ENCODE data around the gene RPL5. TPM values are rescaled to one million over a fixed set of nuclear protein-coding genes. Genes with fewer than 3 reads are reported as not detected.

The RPL5 gene
- polyA plus RNA-seq, 1 donor from 2014 or later: 1,645 TPM

DNA sequence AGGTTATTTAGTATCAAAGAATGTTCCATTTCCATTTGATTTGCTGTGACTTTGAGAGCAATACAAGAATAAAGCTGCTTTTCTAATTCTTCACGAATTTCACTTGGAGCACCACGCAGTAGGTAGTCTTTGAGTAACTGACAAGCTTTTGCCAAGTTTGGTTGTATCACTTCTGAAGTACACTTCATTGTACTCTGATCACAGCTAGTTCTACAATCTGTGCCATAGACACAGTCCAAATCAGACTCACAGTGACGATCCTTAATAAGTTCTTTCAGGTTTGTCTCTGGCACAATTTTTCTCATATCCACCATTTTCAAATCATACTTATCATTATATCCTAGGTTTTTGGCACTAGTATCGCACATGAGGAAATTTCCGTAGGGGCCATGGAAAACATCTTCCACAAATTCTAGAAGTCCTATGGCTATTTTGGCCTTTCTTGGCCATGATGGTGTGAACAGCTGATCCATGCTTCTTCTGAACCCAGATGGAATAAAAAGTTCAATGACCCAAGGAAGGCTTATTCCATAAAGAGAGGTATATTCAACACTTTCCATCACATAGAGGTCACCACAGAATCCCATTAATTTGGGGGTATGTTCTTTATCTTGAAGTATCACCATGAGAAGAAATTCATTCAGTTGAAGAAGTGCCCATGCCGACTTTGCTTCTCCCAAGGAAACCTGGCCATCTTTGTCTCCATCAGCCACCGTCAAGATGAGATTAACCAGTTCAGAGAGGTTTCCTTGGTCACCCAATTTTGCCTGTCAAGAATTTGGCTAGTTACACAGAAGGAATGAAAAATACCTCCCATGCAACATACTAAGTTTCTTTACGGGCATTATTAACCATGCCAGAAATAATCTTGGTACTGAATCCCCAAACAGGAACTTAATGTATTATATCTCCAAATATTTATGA is 11.9 kb downstream of the RPL5 start:
- no peak overlapping the region for H2AFZ ChIP-seq (ENCODE audit: low read depth, low read length)
- H3K27me3 ChIP-seq (ENCODE audit: insufficient read depth, low read depth, low read length): no peaks in the 10 kb centered on the region
- no peak overlapping the region for H3K27ac ChIP-seq (ENCODE audit: low read length)

GRCh38 chr1:92844439-92844838 is 12.6 kb downstream of the RPL5 start:
- Histone ChIP-seq H3K79me2 (replicated peaks; ENCODE audit: insufficient read depth, low read length) (peaks cover under 1% of the 10 kb centered on the region), H3K9me3 (ENCODE audit: low read length) (no peaks in the 10 kb centered on the region), H3K4me3 (ENCODE audit: low read length) (no peak overlapping the region), H3F3A (ENCODE audit: insufficient read depth, low read length, poor library complexity, severe bottlenecking) (no peaks in the 10 kb centered on the region), H4K20me1 (ENCODE audit: insufficient read depth) (peaks cover 7% of the 10 kb centered on the region), H3K9me2 (ENCODE audit: insufficient read depth, low read length) (no peaks in the 10 kb centered on the region), H2AFZ (ENCODE audit: low read depth, low read length) (no peak overlapping the region), H3K36me3 (ENCODE audit: insufficient read depth, low read length) (peaks cover 25% of the 10 kb centered on the region), H3K27me3 (ENCODE audit: insufficient read depth, low read depth, low read length) (no peaks in the 10 kb centered on the region), H3K9ac (ENCODE audit: low read length) (no peak overlapping the region), H3K4me2 (ENCODE audit: low read length) (no peak overlapping the region), H3K27ac (ENCODE audit: low read length) (no peak overlapping the region)
- TF ChIP-seq MXI1 (conservative IDR thresholded peaks at IDR 0.05; ENCODE audit: poor library complexity, severe bottlenecking) (no peak), SMC3 (conservative IDR thresholded peaks at IDR 0.05; ENCODE audit: poor library complexity) (no peak), CTCF (IDR thresholded peaks at IDR 0.05; ENCODE audit: poor library complexity, severe bottlenecking) (no peak), EP300 (conservative IDR thresholded peaks at IDR 0.05; ENCODE audit: poor library complexity, severe bottlenecking) (no peak), RAD21 (conservative IDR thresholded peaks at IDR 0.05) (no peak), TAF1 (IDR thresholded peaks at IDR 0.05; ENCODE audit: low read depth) (no peak), REST (IDR thresholded peaks at IDR 0.05; ENCODE audit: borderline replicate concordance) (no peak), POLR2AphosphoS5 (IDR thresholded peaks at IDR 0.05) (no peak), EZH2 (IDR thresholded peaks at IDR 0.05; ENCODE audit: borderline replicate concordance, insufficient read depth, low read length, poor library complexity, severe bottlenecking) (no peak)

More for the DNA sequence above, 11.9 kb downstream of the RPL5 start:
- Histone ChIP-seq H4K20me1 (ENCODE audit: insufficient read depth) (peaks cover 7% of the 10 kb centered on the region), H3K4me3 (ENCODE audit: low read length) (no peak overlapping the region), H3K36me3 (ENCODE audit: insufficient read depth, low read length) (peaks cover 25% of the 10 kb centered on the region), H3K79me2 (replicated peaks; ENCODE audit: insufficient read depth, low read length) (peaks cover 8% of the 10 kb centered on the region), H3K9ac (ENCODE audit: low read length) (no peak overlapping the region), H3K9me3 (ENCODE audit: low read length) (no peaks in the 10 kb centered on the region), H3K4me2 (ENCODE audit: low read length) (no peak overlapping the region), H3K9me2 (ENCODE audit: insufficient read depth, low read length) (no peaks in the 10 kb centered on the region), H3F3A (ENCODE audit: insufficient read depth, low read length, poor library complexity, severe bottlenecking) (no peaks in the 10 kb centered on the region)
- TF ChIP-seq RAD21 (conservative IDR thresholded peaks at IDR 0.05) (no peak), EP300 (conservative IDR thresholded peaks at IDR 0.05; ENCODE audit: poor library complexity, severe bottlenecking) (no peak), EZH2 (IDR thresholded peaks at IDR 0.05; ENCODE audit: borderline replicate concordance, insufficient read depth, low read length, poor library complexity, severe bottlenecking) (no peak)

Data from neural cell (in vitro differentiated cells).